Tibial nerve (tissue), 4 donors: ENCODE measurements around the gene JMJD7. TPM values are rescaled to one million over a fixed set of nuclear protein-coding genes. Genes with fewer than 3 reads are reported as not detected.
"Not testable (repeated sequence)": the region's sequence is repeated elsewhere in the genome, so short reads cannot be mapped to it uniquely, and the experiment has no call there.

Source experiments
- DNase-seq, 2 donors: peaks; one replicate each; pipeline ENCODE4 v3.0.0-alpha.2; 2019; ENCODE audit warnings: low spot score in 2 of 2
- H3K27ac ChIP-seq, 4 donors: fragments of 200-600 bp; sonication (generic) in 3 of 4; one replicate each; pipeline ENCODE4 v1.5.1; 2017 to 2019; ENCODE audit warnings: mild to moderate bottlenecking in 1 of 4
- H3K27me3 ChIP-seq, 2 donors: fragments of 200-600 bp; sonication (generic) in 1 of 2; one replicate each; pipeline versions ENCODE4 v1.5.1 to v1.6.0; 2017 to 2019
- H3K36me3 ChIP-seq, 3 donors: fragments of 200-600 bp; sonication (generic); one replicate each; pipeline ENCODE4 v1.5.1; 2018 to 2019
- H3K4me1 ChIP-seq, 4 donors: fragments of 200-600 bp; sonication (generic) in 3 of 4; one replicate each; pipeline ENCODE4 v1.5.1; 2017 to 2019
- H3K4me3 ChIP-seq, 4 donors: fragments of 200-600 bp; sonication (generic) in 3 of 4; one replicate each; pipeline ENCODE4 v1.5.1; 2017 to 2019; ENCODE audit warnings: mild to moderate bottlenecking in 1 of 4, moderate library complexity in 1 of 4
- H3K9me3 ChIP-seq, 4 donors: fragments of 200-600 bp; sonication (generic) in 3 of 4; one replicate each; pipeline ENCODE4 v1.5.1; 2017 to 2019
- EP300 ChIP-seq, 2 donors: sonication (generic); formaldehyde crosslinking; IDR thresholded peaks; one replicate each; pipeline ENCODE4 v1.6.1; 2017; ENCODE audit warnings: antibody characterized with exemption in 2 of 2, mild to moderate bottlenecking in 1 of 2
- POLR2A ChIP-seq, 2 donors: fragments of 450-650 bp; IDR thresholded peaks; one replicate each; pipeline ENCODE4 v1.6.1; 2017; ENCODE audit warnings: antibody characterized with exemption in 2 of 2, mild to moderate bottlenecking in 2 of 2, moderate library complexity in 2 of 2
- WGBS, 2 donors: methylation state at CpG; one replicate each; pipeline ENCODE4 v1.1.5; 2018; 5-methylcytosine and 5-hydroxymethylcytosine counted together
- total RNA-seq, 4 donors: library from RNA; depleted of rRNA; stranded (reverse); fragments of >200 nt; gene quantifications; one replicate each; pipeline ENCODE4 v1.1.0, GENCODE V29; 2016
- TF ChIP-seq, protein P1 (sequence below), 5 experiments: fragments of 200-600 bp in 3 of 5; fragments of 450-650 bp in 2 of 5; sonication (generic) in 3 of 5; IDR thresholded peaks; one replicate each; pipeline ENCODE4 v1.5.1; 2016 to 2019; ENCODE audit warnings: antibody characterized with exemption in 5 of 5, mild to moderate bottlenecking in 3 of 5, moderate library complexity in 2 of 5

The JMJD7 gene
- total RNA-seq, 4 donors from 2014 or later = 9.0 to 16.8 (median 12.0) TPM

DNA sequence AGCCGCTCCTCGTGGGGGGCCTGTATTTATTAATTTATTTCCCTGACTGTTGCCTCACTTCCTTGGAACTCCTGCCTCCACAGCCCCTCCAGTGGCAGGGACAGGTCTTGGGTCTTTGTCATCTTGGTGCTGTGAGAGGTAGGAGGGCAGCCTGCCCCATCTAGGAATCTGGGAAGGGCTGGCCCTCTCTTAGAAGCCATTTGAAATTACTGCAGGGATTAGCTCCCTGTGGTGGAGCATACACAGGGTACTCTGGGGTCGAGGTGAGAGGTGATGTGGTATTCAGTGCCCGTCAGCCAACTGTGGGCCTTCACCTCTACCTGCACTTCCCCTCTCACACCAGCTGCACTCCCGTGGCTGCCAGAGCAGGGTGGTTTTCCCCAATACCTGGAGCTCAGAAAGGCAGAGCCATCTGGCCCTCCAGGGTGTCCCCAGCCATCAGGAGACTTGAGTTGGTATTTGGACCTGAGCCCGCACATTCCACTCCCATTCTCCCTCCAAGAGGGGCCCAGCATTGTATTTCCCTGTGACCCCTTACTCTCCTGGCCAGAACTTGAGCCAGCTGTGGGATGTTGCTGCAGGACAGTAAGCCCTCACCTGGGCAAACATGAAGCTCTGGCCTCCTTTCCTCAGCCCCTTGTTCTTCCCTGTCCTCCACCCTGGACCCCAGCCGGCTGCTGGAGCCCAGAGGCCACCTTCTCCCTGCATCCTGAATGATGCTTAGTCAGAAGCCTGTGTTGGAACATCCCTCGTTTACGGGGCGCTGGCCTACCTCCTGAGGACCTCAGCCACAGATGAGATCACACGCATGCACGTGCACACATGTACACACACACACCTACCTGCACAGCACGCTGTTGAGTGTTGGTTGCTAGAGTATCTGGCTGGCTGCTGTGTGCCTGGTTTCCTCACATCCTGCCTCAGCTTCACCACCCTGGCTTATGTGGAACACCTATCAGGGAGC, 2.0 kb upstream of the JMJD7 start:
- TF ChIP-seq, protein P1, sequence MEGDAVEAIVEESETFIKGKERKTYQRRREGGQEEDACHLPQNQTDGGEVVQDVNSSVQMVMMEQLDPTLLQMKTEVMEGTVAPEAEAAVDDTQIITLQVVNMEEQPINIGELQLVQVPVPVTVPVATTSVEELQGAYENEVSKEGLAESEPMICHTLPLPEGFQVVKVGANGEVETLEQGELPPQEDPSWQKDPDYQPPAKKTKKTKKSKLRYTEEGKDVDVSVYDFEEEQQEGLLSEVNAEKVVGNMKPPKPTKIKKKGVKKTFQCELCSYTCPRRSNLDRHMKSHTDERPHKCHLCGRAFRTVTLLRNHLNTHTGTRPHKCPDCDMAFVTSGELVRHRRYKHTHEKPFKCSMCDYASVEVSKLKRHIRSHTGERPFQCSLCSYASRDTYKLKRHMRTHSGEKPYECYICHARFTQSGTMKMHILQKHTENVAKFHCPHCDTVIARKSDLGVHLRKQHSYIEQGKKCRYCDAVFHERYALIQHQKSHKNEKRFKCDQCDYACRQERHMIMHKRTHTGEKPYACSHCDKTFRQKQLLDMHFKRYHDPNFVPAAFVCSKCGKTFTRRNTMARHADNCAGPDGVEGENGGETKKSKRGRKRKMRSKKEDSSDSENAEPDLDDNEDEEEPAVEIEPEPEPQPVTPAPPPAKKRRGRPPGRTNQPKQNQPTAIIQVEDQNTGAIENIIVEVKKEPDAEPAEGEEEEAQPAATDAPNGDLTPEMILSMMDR (IDR thresholded peaks at IDR 0.05) = no peak
- TF ChIP-seq EP300 (IDR thresholded peaks at IDR 0.05) (no peak), POLR2A (IDR thresholded peaks at IDR 0.05) (no peak)
- H3K4me1 ChIP-seq = peaks cover 0 to 23% (median 7%) of the 10 kb centered on the region in 4 donors
- no peak for DNase-seq
- H3K27ac ChIP-seq = peak overlapping the region in 1 of 4 donors; percentile 20
- no peaks in the 10 kb centered on the region for H3K9me3 ChIP-seq
- no peaks in the 10 kb centered on the region for H3K27me3 ChIP-seq
- WGBS, 2 donors = 76 to 78% methylated on average over 12 to 13 of the region's 13 CpGs
- H3K36me3 ChIP-seq = peaks cover 2 to 60% (median 8%) of the 10 kb centered on the region in 3 donors
- no peak overlapping the region for H3K4me3 ChIP-seq

DNA sequence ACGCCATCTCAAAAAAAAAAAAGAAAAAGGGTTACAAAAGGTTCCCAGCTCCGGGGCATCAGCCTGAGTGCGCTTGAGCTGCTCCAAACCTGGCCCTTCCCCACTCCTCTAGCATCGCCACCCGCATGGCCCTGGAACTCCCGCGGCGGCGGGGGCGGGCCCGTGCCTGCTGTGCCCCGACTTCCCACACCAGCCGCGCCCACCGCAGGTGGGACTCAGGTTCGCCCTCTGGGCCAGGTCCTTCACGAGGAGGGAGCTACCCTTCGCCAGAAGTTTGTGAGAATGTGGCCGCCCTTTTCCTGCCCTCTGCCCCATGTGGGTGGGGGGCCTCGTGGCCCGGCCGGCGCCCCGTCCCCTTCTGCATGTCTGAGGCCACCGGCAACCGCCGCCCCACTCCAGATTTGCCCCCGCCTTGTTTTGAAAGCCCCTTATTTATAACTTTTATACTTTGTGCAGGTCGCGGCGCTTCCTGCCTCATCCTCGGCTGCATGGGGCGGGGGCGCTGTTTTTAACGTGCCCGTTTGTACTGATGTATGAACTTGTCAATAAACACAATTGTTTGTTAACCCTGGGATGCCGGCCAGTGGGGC, 507 bp upstream of the JMJD7 start:
- H3K4me3 ChIP-seq = peak overlapping the region; percentile 58 to 88 (median 70)
- H3K36me3 ChIP-seq = peaks cover 0 to 60% (median 0%) of the 10 kb centered on the region in 3 donors
- 6 to 8% methylated on average over 36 to 37 of the region's 37 CpGs for WGBS, 2 donors
- no peak for DNase-seq
- H3K4me1 ChIP-seq = peaks cover 0 to 23% (median 7%) of the 10 kb centered on the region in 4 donors
- no peaks in the 10 kb centered on the region for H3K9me3 ChIP-seq
- TF ChIP-seq EP300 (IDR thresholded peaks at IDR 0.05) = no peak
- TF ChIP-seq, protein P1 (IDR thresholded peaks at IDR 0.05) = no peak
- TF ChIP-seq POLR2A (IDR thresholded peaks at IDR 0.05) = no peak
- no peaks in the 10 kb centered on the region for H3K27me3 ChIP-seq
- H3K27ac ChIP-seq = peak overlapping the region in 3 of 4 donors; percentile 72 to 96 (median 88)

DNA sequence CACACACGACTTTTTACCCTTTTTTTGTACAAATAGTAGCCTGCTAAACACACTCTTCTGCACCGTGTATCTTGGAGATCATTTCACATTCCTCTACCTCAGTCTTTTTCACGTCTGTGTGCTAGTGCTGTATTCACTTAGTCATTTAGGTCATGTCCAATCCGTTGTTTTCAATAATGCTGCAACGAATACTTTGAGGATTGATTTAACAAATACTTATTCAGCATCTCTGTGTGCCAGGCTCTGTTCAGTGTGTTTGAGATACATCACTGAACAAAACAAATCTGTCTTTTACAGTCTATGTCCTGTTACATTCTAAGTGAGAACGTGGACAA, 882 bp downstream of the JMJD7 start:
- Histone ChIP-seq H3K27ac (peak overlapping the region in 3 of 4 donors; percentile 74 to 96 (median 88)), H3K27me3 (no peaks in the 10 kb centered on the region), H3K9me3 (no peaks in the 10 kb centered on the region), H3K4me1 (peaks cover 0 to 29% (median 7%) of the 10 kb centered on the region in 4 donors), H3K4me3 (peak overlapping the region; percentile 56 to 88 (median 68)), H3K36me3 (peaks cover 0 to 53% (median 0%) of the 10 kb centered on the region in 3 donors)
- no peak for DNase-seq
- TF ChIP-seq EP300 (IDR thresholded peaks at IDR 0.05) (no peak), POLR2A (IDR thresholded peaks at IDR 0.05) (no peak)
- TF ChIP-seq, protein P1 (IDR thresholded peaks at IDR 0.05) = no peak
- WGBS, 2 donors = 7 to 9% methylated on average over 6 of the region's 6 CpGs

DNA sequence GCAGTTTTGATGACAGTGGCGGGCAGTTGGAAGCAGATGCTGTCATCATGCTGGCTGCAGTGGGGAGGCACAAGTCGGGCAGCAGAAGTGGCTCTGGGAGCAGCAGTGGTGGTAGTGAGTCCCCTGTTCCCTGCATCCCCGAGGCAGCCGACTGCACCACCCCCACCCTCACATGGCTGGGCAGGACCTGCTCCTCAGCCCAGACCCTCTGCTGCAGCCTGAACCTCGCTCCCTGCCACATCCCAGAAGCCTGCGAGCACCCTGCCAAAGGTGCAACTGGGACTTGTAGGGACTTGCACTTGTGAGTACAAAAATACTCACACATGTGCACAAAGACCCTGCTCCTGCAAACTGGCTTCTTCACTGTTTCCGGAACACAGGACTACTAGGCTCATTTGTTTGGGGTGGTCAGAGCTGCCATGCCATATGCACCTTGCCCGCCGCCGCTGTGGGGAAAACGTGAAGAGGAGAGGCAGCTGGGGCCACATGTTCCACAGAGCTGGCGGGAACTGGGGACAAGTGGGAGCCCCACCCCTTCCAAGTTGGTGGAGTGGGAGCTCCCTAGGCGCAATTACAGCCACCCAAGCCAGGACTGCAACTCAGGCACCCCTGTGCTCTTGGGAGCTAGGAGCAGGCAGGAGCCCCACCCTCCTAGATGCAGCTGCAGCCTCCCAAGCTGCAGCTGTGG, 2.2 kb downstream of the JMJD7 start:
- TF ChIP-seq POLR2A (IDR thresholded peaks at IDR 0.05) (no peak), EP300 (IDR thresholded peaks at IDR 0.05) (no peak)
- TF ChIP-seq, protein P1 (IDR thresholded peaks at IDR 0.05) = no peak
- 94 to 96% methylated on average over 11 to 12 of the region's 13 CpGs for WGBS, 2 donors
- no peak overlapping the region for H3K27ac ChIP-seq
- H3K4me3 ChIP-seq = no peak overlapping the region
- DNase-seq = no peak
- H3K27me3 ChIP-seq = no peaks in the 10 kb centered on the region
- H3K36me3 ChIP-seq = peaks cover 0 to 51% (median 0%) of the 10 kb centered on the region in 3 donors
- peaks cover 0 to 29% (median 7%) of the 10 kb centered on the region in 4 donors for H3K4me1 ChIP-seq
- H3K9me3 ChIP-seq = no peaks in the 10 kb centered on the region

DNA sequence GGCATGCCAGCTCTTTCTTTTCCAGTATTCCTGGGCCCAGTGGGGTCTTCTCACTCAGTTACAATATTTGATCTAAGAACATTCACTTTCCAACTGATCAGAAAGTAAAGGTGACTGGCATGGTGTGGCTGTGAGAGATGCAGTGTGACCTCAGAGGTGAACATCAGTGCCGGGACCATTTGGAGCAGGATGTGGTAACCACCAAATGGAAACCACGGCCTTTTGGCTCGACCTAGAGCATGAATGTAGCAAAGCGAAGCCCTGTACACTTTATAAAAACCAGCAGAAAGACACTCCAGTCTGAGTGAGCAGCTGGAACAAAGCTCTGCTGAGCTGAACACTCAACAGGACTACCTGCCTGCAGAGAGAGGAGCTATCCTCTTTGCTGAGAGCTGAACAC, 3.4 kb downstream of the JMJD7 start:
- H3K27me3 ChIP-seq = not testable (repeated sequence)

More for the DNA sequence above, 3.4 kb downstream of the JMJD7 start:
- H3K9me3 ChIP-seq, H3K27ac ChIP-seq, H3K4me3 ChIP-seq, DNase-seq: not testable (repeated sequence)
- 79 to 91% methylated on average over 4 of the region's 4 CpGs for WGBS, 2 donors
- peaks cover 0 to 51% (median 3%) of the 10 kb centered on the region in 3 donors for H3K36me3 ChIP-seq
- H3K4me1 ChIP-seq = peaks cover 0 to 29% (median 7%) of the 10 kb centered on the region in 4 donors
